ENCODE results near the gene CALHM6.

DNA sequence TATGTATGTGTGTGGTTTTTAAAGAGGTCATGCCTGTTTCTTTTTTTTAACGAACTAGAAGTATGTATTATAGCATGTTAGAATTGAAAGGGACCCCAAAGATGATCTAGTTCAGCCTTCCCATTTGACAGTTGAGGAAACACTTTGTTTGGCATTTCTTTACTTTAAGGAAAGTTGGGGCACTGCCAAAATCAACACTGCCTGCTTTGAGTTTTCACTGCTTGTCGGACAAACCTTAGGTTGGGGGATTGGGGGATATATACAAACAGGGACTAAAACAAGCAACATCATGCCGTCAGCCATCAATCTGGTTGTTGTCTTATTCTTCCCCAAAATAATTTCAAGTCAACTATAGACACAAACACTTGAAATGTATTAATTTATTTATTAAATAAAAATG lies 14.1 kb upstream of the CALHM6 start:
- TF ChIP-seq POLR2A (IDR thresholded peaks at IDR 0.05) (no peak), CTCF (IDR thresholded peaks at IDR 0.05) (no peak)

Data from heart left ventricle (tissue), 13 donors.